Activated CD8-positive, alpha-beta memory T cell treated with anti-CD3 and anti-CD28 coated beads, Interleukin-2, amount 10 ng/mL, durations not matched to agents 7 days and 5 days (primary cell): ENCODE measurements around the gene C20orf204. TPM values are rescaled to one million over a fixed set of nuclear protein-coding genes. Genes with fewer than 3 reads are reported as not detected.

ENCODE experiments used
- ATAC-seq: fragments of 150-1000 bp; cut with Tn5 transposase; one replicate; pipeline ENCODE4 v1.10.0; 2021; ENCODE audit warnings: moderate library complexity
- CTCF ChIA-PET: fragments of 350-600 bp; sonication (Branson Sonifier 250); formaldehyde crosslinking; loops from one replicate; lab custom pipeline; 2021; ENCODE audit warnings: antibody characterized with exemption; lab: Charles Lee
- DNase-seq: peaks from one replicate; pipeline ENCODE4 v3.0.0-alpha.2; 2020
- H3K27ac Mint-ChIP-seq: one replicate; pipeline ENCODE4 v1.8.0; 2021; ENCODE audit warnings: mild to moderate bottlenecking, mixed read lengths
- H3K27me3 Mint-ChIP-seq: one replicate; pipeline ENCODE4 v1.8.0; 2021; ENCODE audit warnings: mixed read lengths
- H3K36me3 Mint-ChIP-seq: one replicate; pipeline ENCODE4 v1.8.0; 2021; ENCODE audit warnings: mild to moderate bottlenecking, mixed read lengths
- H3K4me1 Mint-ChIP-seq: one replicate; pipeline ENCODE4 v1.8.0; 2021; ENCODE audit warnings: mixed read lengths
- H3K4me3 Mint-ChIP-seq: one replicate; pipeline ENCODE4 v1.8.0; 2021; ENCODE audit warnings: mild to moderate bottlenecking, moderate library complexity, mixed read lengths
- H3K9me3 Mint-ChIP-seq: one replicate; pipeline ENCODE4 v1.8.0; 2022; ENCODE audit warnings: low read depth, mixed read lengths
- total RNA-seq, 2 experiments: library from RNA; stranded (reverse); gene quantifications; one replicate each; pipeline ENCODE4 v1.2.3, GENCODE V29; 2021

C20orf204 gene
- total RNA-seq, 2 experiments from 2014 or later = 17.5 to 19.0 TPM

- no peak for DNase-seq
- peaks cover 55% of the 10 kb centered on the region for H3K4me1 Mint-ChIP-seq
- peak overlapping the region; percentile 70 for H3K27ac Mint-ChIP-seq
- no peaks in the 10 kb centered on the region for H3K36me3 Mint-ChIP-seq
- H3K4me3 Mint-ChIP-seq = no peak overlapping the region
- no peaks in the 10 kb centered on the region for H3K27me3 Mint-ChIP-seq
- ATAC-seq = no peak
- H3K9me3 Mint-ChIP-seq = no peaks in the 10 kb centered on the region
- CTCF ChIA-PET = interaction anchor here (0.7 to 7.1 kb wide), 5 partner anchors 10 to 54 kb away, joined by 3 to 63 read pairs (median 9); partner anchors contain the start of genes OPRL1 and RGS19
These were observed 31.1 kb downstream of the C20orf204 start for GRCh38 chr20:64067005-64067632.

GRCh38 chr20:64067733-64068307 is 31.8 kb downstream of the C20orf204 start:
- no peaks in the 10 kb centered on the region for H3K27me3 Mint-ChIP-seq
- DNase-seq = no peak
- no peak for ATAC-seq
- CTCF ChIA-PET = interaction anchor here (1.6 to 7.1 kb wide), 2 partner anchors 11 to 28 kb away, joined by 6 to 63 read pairs; partner anchors contain the start of genes OPRL1 and RGS19
- H3K4me1 Mint-ChIP-seq = peaks cover 58% of the 10 kb centered on the region
- peak overlapping the region; percentile 70 for H3K27ac Mint-ChIP-seq
- H3K4me3 Mint-ChIP-seq = no peak overlapping the region
- H3K36me3 Mint-ChIP-seq = peaks cover 2% of the 10 kb centered on the region
- H3K9me3 Mint-ChIP-seq = no peaks in the 10 kb centered on the region

- no peak overlapping the region for H3K27ac Mint-ChIP-seq
- DNase-seq = no peak
These were observed 32.6 kb downstream of the C20orf204 start for GRCh38 chr20:64068386-64069208.

GRCh38 chr20:64069209-64069613 is 33.2 kb downstream of the C20orf204 start:
- no peak for DNase-seq
- H3K27me3 Mint-ChIP-seq = no peaks in the 10 kb centered on the region
- peaks cover 57% of the 10 kb centered on the region for H3K4me1 Mint-ChIP-seq
- H3K36me3 Mint-ChIP-seq = peaks cover 7% of the 10 kb centered on the region
- H3K4me3 Mint-ChIP-seq = no peak overlapping the region
- H3K9me3 Mint-ChIP-seq = no peaks in the 10 kb centered on the region
- no peak for ATAC-seq
- H3K27ac Mint-ChIP-seq = no peak overlapping the region
- CTCF ChIA-PET = interaction anchor here (1.0 to 7.1 kb wide), 7 partner anchors 9 to 531 kb away, joined by 3 to 63 read pairs (median 6); partner anchors contain the start of genes OPRL1 and RGS19

More at GRCh38 chr20:64068386-64069208, 32.6 kb downstream of the C20orf204 start:
- Mint-ChIP-seq H3K27me3 (no peaks in the 10 kb centered on the region), H3K4me3 (no peak overlapping the region), H3K4me1 (peaks cover 59% of the 10 kb centered on the region), H3K9me3 (no peaks in the 10 kb centered on the region), H3K36me3 (peaks cover 5% of the 10 kb centered on the region)
- CTCF ChIA-PET = interaction anchor here (1.2 to 7.1 kb wide), 4 partner anchors 10 to 43 kb away, joined by 3 to 63 read pairs (median 9); partner anchors contain the start of genes OPRL1 and RGS19
- ATAC-seq = no peak

GRCh38 chr20:64069614-64070243 is 33.7 kb downstream of the C20orf204 start:
- CTCF ChIA-PET = interaction anchor here (1.0 to 7.1 kb wide), 8 partner anchors 9 to 532 kb away, joined by 3 to 63 read pairs (median 4); partner anchors contain the start of genes OPRL1 and RGS19
- Mint-ChIP-seq H3K27ac (no peak overlapping the region), H3K9me3 (no peaks in the 10 kb centered on the region), H3K4me3 (no peak overlapping the region), H3K27me3 (no peaks in the 10 kb centered on the region), H3K4me1 (peaks cover 56% of the 10 kb centered on the region), H3K36me3 (peaks cover 11% of the 10 kb centered on the region)
- DNase-seq (no peak), ATAC-seq (no peak)

GRCh38 chr20:64070244-64070993 is 34.4 kb downstream of the C20orf204 start:
- Mint-ChIP-seq H3K36me3 (peaks cover 14% of the 10 kb centered on the region), H3K9me3 (no peaks in the 10 kb centered on the region), H3K4me1 (peaks cover 51% of the 10 kb centered on the region), H3K4me3 (no peak overlapping the region), H3K27me3 (no peaks in the 10 kb centered on the region), H3K27ac (no peak overlapping the region)
- CTCF ChIA-PET = interaction anchor here (1.0 to 7.1 kb wide), 7 partner anchors 8 to 533 kb away, joined by 3 to 63 read pairs (median 3); partner anchors contain the start of genes OPRL1 and RGS19
- no peak for ATAC-seq
- no peak for DNase-seq

GRCh38 chr20:64071341-64072332 is 35.7 kb downstream of the C20orf204 start:
- DNase-seq = no peak
- Mint-ChIP-seq H3K27ac (peak overlapping the region; percentile 32), H3K27me3 (no peaks in the 10 kb centered on the region)

GRCh38 chr20:64072498-64073063 is 36.6 kb downstream of the C20orf204 start:
- CTCF ChIA-PET = interaction anchor here (0.6 to 1.4 kb wide), 5 partner anchors 8 to 92 kb away, joined by 3 to 4 read pairs (median 3); partner anchors contain the start of genes PRPF6 and TCEA2
- no peak for ATAC-seq
- no peaks in the 10 kb centered on the region for H3K9me3 Mint-ChIP-seq
- no peak overlapping the region for H3K4me3 Mint-ChIP-seq
- H3K27me3 Mint-ChIP-seq = no peaks in the 10 kb centered on the region
- DNase-seq = no peak
- peak overlapping the region; percentile 32 for H3K27ac Mint-ChIP-seq
- peaks cover 18% of the 10 kb centered on the region for H3K36me3 Mint-ChIP-seq
- peaks cover 44% of the 10 kb centered on the region for H3K4me1 Mint-ChIP-seq

More at GRCh38 chr20:64071341-64072332, 35.7 kb downstream of the C20orf204 start:
- no peak for ATAC-seq
- H3K9me3 Mint-ChIP-seq = no peaks in the 10 kb centered on the region
- CTCF ChIA-PET = interaction anchor here (0.6 to 2.5 kb wide), 6 partner anchors 9 to 575 kb away, joined by 3 to 12 read pairs (median 4); partner anchors contain the start of genes PRPF6 and TCEA2
- no peak overlapping the region for H3K4me3 Mint-ChIP-seq
- peaks cover 16% of the 10 kb centered on the region for H3K36me3 Mint-ChIP-seq
- peaks cover 51% of the 10 kb centered on the region for H3K4me1 Mint-ChIP-seq

- Mint-ChIP-seq H3K36me3 (peaks cover 22% of the 10 kb centered on the region), H3K27ac (peak overlapping the region; percentile 23), H3K27me3 (no peaks in the 10 kb centered on the region), H3K4me3 (no peak overlapping the region), H3K9me3 (no peaks in the 10 kb centered on the region), H3K4me1 (peaks cover 35% of the 10 kb centered on the region)
- no peak for DNase-seq
- no peak for ATAC-seq
- CTCF ChIA-PET = interaction anchor here (1.3 kb wide), 1 partner anchor 93 kb away, joined by 4 read pairs; the partner anchor contains the start of gene PRPF6
These were observed 37.6 kb downstream of the C20orf204 start for GRCh38 chr20:64073476-64074183.

- no peaks in the 10 kb centered on the region for H3K27me3 Mint-ChIP-seq
- peaks cover 35% of the 10 kb centered on the region for H3K4me1 Mint-ChIP-seq
- H3K36me3 Mint-ChIP-seq = peaks cover 26% of the 10 kb centered on the region
- H3K9me3 Mint-ChIP-seq = no peaks in the 10 kb centered on the region
- DNase-seq (no peak), ATAC-seq (no peak)
- H3K27ac Mint-ChIP-seq = no peak overlapping the region
- CTCF ChIA-PET = interaction anchor here (2.4 kb wide), 1 partner anchor 35 kb away, joined by 7 read pairs; no protein-coding TSS in a partner anchor
- H3K4me3 Mint-ChIP-seq = no peak overlapping the region
These were observed 38.3 kb downstream of the C20orf204 start for GRCh38 chr20:64074184-64074789.
